Smooth muscle cell (in vitro differentiated cells): Measurements from ENCODE around the gene GBP6. TPM values are rescaled to one million over a fixed set of nuclear protein-coding genes. Genes with fewer than 3 reads are reported as not detected.

ENCODE experiments used
- DNase-seq: peaks from one replicate; lab custom pipeline; 2025; ENCODE audit not compliant: unreplicated experiment; lab: John Stamatoyannopoulos, UW
- H2AFZ ChIP-seq: fragments of 200-600 bp; sonication (generic); 2 replicates; pipeline ENCODE4 v1.6.0; 2016; ENCODE audit warnings: antibody characterized with exemption, low read depth, mild to moderate bottlenecking
- H3F3A ChIP-seq: fragments of 200-600 bp; sonication (generic); 2 replicates; pipeline ENCODE4 v1.6.0; 2017; ENCODE audit warnings: antibody characterized with exemption, low read depth
- H3K27ac ChIP-seq: fragments of 200-600 bp; sonication (generic); 2 replicates; pipeline ENCODE4 v1.5.1; 2016; ENCODE audit warnings: low read depth, mild to moderate bottlenecking
- H3K27me3 ChIP-seq: fragments of 200-600 bp; sonication (generic); 2 replicates; pipeline ENCODE4 v1.6.1; 2016; ENCODE audit warnings: low read depth, mild to moderate bottlenecking
- H3K36me3 ChIP-seq: fragments of 200-600 bp; sonication (generic); 2 replicates; pipeline ENCODE4 v1.5.1; 2016; ENCODE audit warnings: low read depth
- H3K4me1 ChIP-seq: fragments of 200-600 bp; sonication (generic); 2 replicates; pipeline ENCODE4 v1.5.1; 2016; ENCODE audit warnings: low read depth
- H3K4me2 ChIP-seq: fragments of 200-600 bp; sonication (generic); 2 replicates; pipeline ENCODE4 v1.6.0; 2016; ENCODE audit warnings: mild to moderate bottlenecking
- H3K4me3 ChIP-seq: fragments of 200-600 bp; sonication (generic); 2 replicates; pipeline ENCODE4 v1.5.1; 2016; ENCODE audit warnings: mild to moderate bottlenecking
- H3K79me2 ChIP-seq: fragments of 200-600 bp; sonication (generic); 2 replicates; pipeline ENCODE4 v1.6.0; 2016; ENCODE audit warnings: low read depth, mild to moderate bottlenecking
- H3K9ac ChIP-seq: fragments of 200-600 bp; sonication (generic); 2 replicates; pipeline ENCODE4 v1.6.0; 2016; ENCODE audit warnings: low read depth
- H3K9me3 ChIP-seq: fragments of 200-600 bp; sonication (generic); replicated peaks from 2 replicates; pipeline ENCODE4 v1.5.1; 2016; ENCODE audit warnings: low read depth
- H4K20me1 ChIP-seq: fragments of 200-600 bp; sonication (generic); 2 replicates; pipeline ENCODE4 v1.6.0; 2016; ENCODE audit warnings: low read depth
- CTCF ChIP-seq: fragments of 200-600 bp; sonication (generic); IDR thresholded peaks from 2 replicates; pipeline ENCODE4 v1.5.1; 2017; ENCODE audit warnings: borderline replicate concordance, mild to moderate bottlenecking, antibody characterized with exemption; ENCODE audit not compliant: insufficient read depth, poor library complexity, severe bottlenecking
- WGBS: methylation state at CpG from one replicate; pipeline ENCODE4 v1.1.7; 2016; ENCODE audit warnings: low lambda C conversion rate; 5-methylcytosine and 5-hydroxymethylcytosine counted together
- polyA plus RNA-seq: library from polyadenylated mRNA; unstranded; fragments of >200 nt; fragmentation: Nextera tagmentation; extraction: Ambion mirVana; gene quantifications from 2 replicates; pipeline ENCODE4 v1.2.1, GENCODE V29; 2016
- total RNA-seq: library from RNA; depleted of rRNA; stranded (reverse); fragments of >200 nt; gene quantifications from 2 replicates; pipeline ENCODE4 v1.2.3, GENCODE V29; 2014

GBP6 gene
- total and polyA plus RNA-seq, 2 experiments from 2014 or later, result not detected

GRCh38 chr1:89390707-89391106, 26.8 kb downstream of the GBP6 start:
- H3K4me3 ChIP-seq, result no peak overlapping the region
- H3K27ac ChIP-seq, result no peak overlapping the region
- WGBS, result 91% methylated on average over 2 of the region's 2 CpGs
- no peak for DNase-seq
- no peak overlapping the region for H3K9ac ChIP-seq
- H3K36me3 ChIP-seq, result no peaks in the 10 kb centered on the region
- H3K4me2 ChIP-seq, result no peak overlapping the region
- H3K9me3 ChIP-seq, result no peaks in the 10 kb centered on the region
- H3K27me3 ChIP-seq, result no peaks in the 10 kb centered on the region
- no peaks in the 10 kb centered on the region for H3K4me1 ChIP-seq
- TF ChIP-seq CTCF, result no peak
- H3F3A ChIP-seq, result no peaks in the 10 kb centered on the region
- no peak overlapping the region for H2AFZ ChIP-seq
- H4K20me1 ChIP-seq, result no peaks in the 10 kb centered on the region
- no peaks in the 10 kb centered on the region for H3K79me2 ChIP-seq

- no peak overlapping the region for H3K4me2 ChIP-seq
- WGBS, result 78% methylated on average over 1 of the region's 1 CpG
- no peaks in the 10 kb centered on the region for H3K79me2 ChIP-seq
- H3K4me3 ChIP-seq, result no peak overlapping the region
- DNase-seq, result no peak
- no peaks in the 10 kb centered on the region for H4K20me1 ChIP-seq
- no peaks in the 10 kb centered on the region for H3K36me3 ChIP-seq
- H3K4me1 ChIP-seq, result no peaks in the 10 kb centered on the region
- no peaks in the 10 kb centered on the region for H3K27me3 ChIP-seq
- no peak overlapping the region for H3K27ac ChIP-seq
- H3K9me3 ChIP-seq, result no peaks in the 10 kb centered on the region
- no peak overlapping the region for H2AFZ ChIP-seq
- H3K9ac ChIP-seq, result no peak overlapping the region
- TF ChIP-seq CTCF, result no peak
- H3F3A ChIP-seq, result no peaks in the 10 kb centered on the region
These were observed 27.8 kb downstream of the GBP6 start for GRCh38 chr1:89391686-89392085.

GRCh38 chr1:89394851-89395250, 31.0 kb downstream of the GBP6 start:
- H3K27ac ChIP-seq, result no peak overlapping the region
- no peaks in the 10 kb centered on the region for H4K20me1 ChIP-seq
- DNase-seq, result no peak
- H2AFZ ChIP-seq, result no peak overlapping the region
- no peak overlapping the region for H3K4me2 ChIP-seq
- no peaks in the 10 kb centered on the region for H3K36me3 ChIP-seq
- H3K79me2 ChIP-seq, result no peaks in the 10 kb centered on the region
- 96% methylated on average over 2 of the region's 3 CpGs for WGBS
- no peaks in the 10 kb centered on the region for H3K4me1 ChIP-seq
- no peaks in the 10 kb centered on the region for H3K9me3 ChIP-seq
- no peaks in the 10 kb centered on the region for H3K27me3 ChIP-seq
- TF ChIP-seq CTCF, result no peak
- H3K9ac ChIP-seq, result no peak overlapping the region
- no peaks in the 10 kb centered on the region for H3F3A ChIP-seq
- H3K4me3 ChIP-seq, result no peak overlapping the region

GRCh38 chr1:89396902-89397301, 33.0 kb downstream of the GBP6 start:
- H3K27me3 ChIP-seq, result no peaks in the 10 kb centered on the region
- no peaks in the 10 kb centered on the region for H3F3A ChIP-seq
- H4K20me1 ChIP-seq, result no peaks in the 10 kb centered on the region
- no peak overlapping the region for H3K4me3 ChIP-seq
- no peak overlapping the region for H3K4me2 ChIP-seq
- TF ChIP-seq CTCF, result no peak
- no peak overlapping the region for H3K9ac ChIP-seq
- no peaks in the 10 kb centered on the region for H3K4me1 ChIP-seq
- no peak for DNase-seq
- H3K79me2 ChIP-seq, result no peaks in the 10 kb centered on the region
- H3K36me3 ChIP-seq, result no peaks in the 10 kb centered on the region
- H3K9me3 ChIP-seq, result no peaks in the 10 kb centered on the region
- H2AFZ ChIP-seq, result no peak overlapping the region
- no peak overlapping the region for H3K27ac ChIP-seq
